GM12892 (cell line): ENCODE data around the gene HNRNPLL.

Experiments
- POLR2A ChIP-seq: IDR thresholded peaks from 2 replicates; pipeline ENCODE4 v1.6.1; 2011; ENCODE audit warnings: low read depth, low read length, control low read depth
- TAF1 ChIP-seq: IDR thresholded peaks from 2 replicates; pipeline ENCODE4 v1.6.1; 2011; ENCODE audit warnings: low read depth, mild to moderate bottlenecking, control low read depth, low read length, borderline replicate concordance

DNA sequence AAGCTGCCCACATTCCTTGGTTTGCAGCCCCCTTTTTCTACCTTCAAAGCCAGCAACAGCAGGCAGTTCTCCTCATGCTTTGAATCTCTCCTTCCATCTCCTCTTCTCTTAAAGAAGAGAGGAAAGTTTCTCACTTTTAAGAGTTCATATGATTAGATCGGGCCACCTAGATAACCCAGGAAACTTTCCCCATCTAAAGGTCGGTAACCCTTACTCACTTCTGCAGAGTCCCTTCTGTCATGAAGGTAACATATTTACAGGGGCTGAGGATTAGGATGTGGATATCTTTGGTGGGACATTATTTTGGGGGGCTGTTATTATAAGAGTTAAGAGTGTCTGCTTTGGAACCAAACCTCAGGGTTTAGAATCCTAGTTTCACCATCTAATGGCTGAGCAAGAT lies 51.0 kb downstream of the HNRNPLL start:
- TF ChIP-seq POLR2A (no peak), TAF1 (no peak)
